HG03108 (cell line): ENCODE data around the gene MRTFA.

Experiments
- ATAC-seq: cut with Tn5 transposase; IDR thresholded peaks from one replicate; pipeline ENCODE4 v1.9.1; 2021; ENCODE audit warnings: moderate library complexity; ENCODE audit not compliant: unreplicated experiment

The MRTFA gene

GRCh38 chr22:40416267-40416570 is 220.3 kb downstream of the MRTFA start:
- no peak for ATAC-seq

GRCh38 chr22:40415531-40416266 is 220.8 kb downstream of the MRTFA start:
- ATAC-seq = peak; percentile 39

GRCh38 chr22:40414838-40415505 is 221.5 kb downstream of the MRTFA start:
- ATAC-seq = no peak

GRCh38 chr22:40414311-40414710 is 222.2 kb downstream of the MRTFA start:
- ATAC-seq = no peak

- no peak for ATAC-seq
Observed at GRCh38 chr22:40413873-40414272, 222.6 kb downstream of the MRTFA start.

GRCh38 chr22:40412441-40412840 is 224.1 kb downstream of the MRTFA start:
- no peak for ATAC-seq

- ATAC-seq = no peak
Observed at GRCh38 chr22:40411506-40411861, 225.0 kb downstream of the MRTFA start.

- ATAC-seq = no peak
Observed at GRCh38 chr22:40410731-40411505, 225.6 kb downstream of the MRTFA start.

GRCh38 chr22:40410272-40410671 is 226.2 kb downstream of the MRTFA start:
- ATAC-seq = no peak

- no peak for ATAC-seq
Observed at GRCh38 chr22:40409613-40410113, 226.9 kb downstream of the MRTFA start.

GRCh38 chr22:40408718-40409612 is 227.6 kb downstream of the MRTFA start:
- no peak for ATAC-seq

- ATAC-seq = no peak
Observed at GRCh38 chr22:40407831-40408717, 228.4 kb downstream of the MRTFA start.

GRCh38 chr22:40407021-40407761 is 229.3 kb downstream of the MRTFA start:
- ATAC-seq = no peak

- ATAC-seq = no peak
Observed at GRCh38 chr22:40406063-40406890, 230.2 kb downstream of the MRTFA start.

GRCh38 chr22:40405178-40406062 is 231.1 kb downstream of the MRTFA start:
- ATAC-seq = no peak

GRCh38 chr22:40404251-40405177 is 232.0 kb downstream of the MRTFA start:
- no peak for ATAC-seq
